Esophagus squamous epithelium (tissue), 4 donors: ENCODE results near the gene ARHGAP26.

Source experiments
- POLR2A ChIP-seq, 4 donors: fragments of 450-650 bp; IDR thresholded peaks; one replicate each; pipeline ENCODE4 v1.6.1; 2017; ENCODE audit warnings: antibody characterized with exemption in 4 of 4, mild to moderate bottlenecking in 4 of 4, moderate library complexity in 3 of 4
- TF ChIP-seq, protein P1 (sequence below), 6 experiments: fragments of 450-650 bp in 4 of 6; fragments of 200-600 bp in 2 of 6; sonication (generic) in 2 of 6; IDR thresholded peaks; one replicate each; pipeline ENCODE4 v1.5.1; 2016 to 2019; ENCODE audit warnings: antibody characterized with exemption in 6 of 6, mild to moderate bottlenecking in 4 of 6, moderate library complexity in 4 of 6

DNA sequence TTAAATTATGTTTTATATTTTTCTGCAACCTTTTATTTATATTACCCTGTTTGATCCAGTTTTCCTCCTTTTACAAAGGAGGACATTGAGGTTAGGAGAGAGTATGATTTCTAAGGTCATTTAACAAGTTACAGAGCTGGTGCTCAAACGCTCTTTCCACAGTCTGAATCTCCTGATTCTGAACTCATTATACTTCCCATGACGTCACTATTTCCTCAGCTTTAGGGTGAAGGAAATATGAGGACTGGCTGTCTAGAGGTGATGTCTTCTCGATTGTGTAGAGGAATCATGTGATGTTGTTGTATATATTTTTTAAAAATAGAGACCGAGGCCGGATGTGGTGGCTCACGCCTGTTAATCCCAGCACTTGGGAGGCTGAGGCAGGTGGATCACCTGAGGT lies 140.0 kb downstream of the ARHGAP26 start:
- TF ChIP-seq, protein P1, sequence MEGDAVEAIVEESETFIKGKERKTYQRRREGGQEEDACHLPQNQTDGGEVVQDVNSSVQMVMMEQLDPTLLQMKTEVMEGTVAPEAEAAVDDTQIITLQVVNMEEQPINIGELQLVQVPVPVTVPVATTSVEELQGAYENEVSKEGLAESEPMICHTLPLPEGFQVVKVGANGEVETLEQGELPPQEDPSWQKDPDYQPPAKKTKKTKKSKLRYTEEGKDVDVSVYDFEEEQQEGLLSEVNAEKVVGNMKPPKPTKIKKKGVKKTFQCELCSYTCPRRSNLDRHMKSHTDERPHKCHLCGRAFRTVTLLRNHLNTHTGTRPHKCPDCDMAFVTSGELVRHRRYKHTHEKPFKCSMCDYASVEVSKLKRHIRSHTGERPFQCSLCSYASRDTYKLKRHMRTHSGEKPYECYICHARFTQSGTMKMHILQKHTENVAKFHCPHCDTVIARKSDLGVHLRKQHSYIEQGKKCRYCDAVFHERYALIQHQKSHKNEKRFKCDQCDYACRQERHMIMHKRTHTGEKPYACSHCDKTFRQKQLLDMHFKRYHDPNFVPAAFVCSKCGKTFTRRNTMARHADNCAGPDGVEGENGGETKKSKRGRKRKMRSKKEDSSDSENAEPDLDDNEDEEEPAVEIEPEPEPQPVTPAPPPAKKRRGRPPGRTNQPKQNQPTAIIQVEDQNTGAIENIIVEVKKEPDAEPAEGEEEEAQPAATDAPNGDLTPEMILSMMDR (IDR thresholded peaks at IDR 0.05): no peak
- TF ChIP-seq POLR2A (IDR thresholded peaks at IDR 0.05): no peak
